Hematopoietic multipotent progenitor cell treated with erythropoietin and hydrocortisone succinate and interleukin-3 and kit ligand, for 15 days (in vitro differentiated cells): ENCODE data around the gene CD109.
"Not testable (repeated sequence)": the region's sequence is repeated elsewhere in the genome, so short reads cannot be mapped to it uniquely, and the experiment has no call there.

Experiments
- DNase-seq: peaks from one replicate; pipeline ENCODE4 v3.0.0-alpha.2; 2015; ENCODE audit warnings: low spot score

CD109 gene

DNA sequence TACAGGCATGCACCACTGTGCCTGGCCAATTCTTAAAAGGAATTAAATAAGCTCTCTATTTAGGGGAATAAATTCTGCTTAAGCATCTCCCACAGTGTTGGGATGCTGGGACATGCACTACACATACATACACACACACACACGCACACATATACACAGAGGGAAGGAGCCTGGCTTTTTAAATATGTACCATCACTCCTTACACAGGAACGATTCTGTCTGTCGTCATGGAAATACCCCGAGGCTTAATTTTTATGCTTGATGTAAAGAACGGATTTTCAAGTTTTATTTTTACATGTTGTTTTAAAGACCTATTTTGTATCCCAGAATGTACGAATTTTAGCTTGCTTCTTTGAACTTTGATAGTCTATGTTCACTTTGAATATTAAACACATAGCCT is 95.3 kb downstream of the CD109 start:
- DNase-seq = no peak

GRCh38 chr6:73792738-73793137 is 96.7 kb downstream of the CD109 start:
- DNase-seq = no peak

- DNase-seq = no peak
Observed at GRCh38 chr6:73796881-73797280, 100.9 kb downstream of the CD109 start.

- no peak for DNase-seq
Observed at GRCh38 chr6:73797861-73798260, 101.9 kb downstream of the CD109 start.

- no peak for DNase-seq
Observed at GRCh38 chr6:73798592-73798991, 102.6 kb downstream of the CD109 start.

DNA sequence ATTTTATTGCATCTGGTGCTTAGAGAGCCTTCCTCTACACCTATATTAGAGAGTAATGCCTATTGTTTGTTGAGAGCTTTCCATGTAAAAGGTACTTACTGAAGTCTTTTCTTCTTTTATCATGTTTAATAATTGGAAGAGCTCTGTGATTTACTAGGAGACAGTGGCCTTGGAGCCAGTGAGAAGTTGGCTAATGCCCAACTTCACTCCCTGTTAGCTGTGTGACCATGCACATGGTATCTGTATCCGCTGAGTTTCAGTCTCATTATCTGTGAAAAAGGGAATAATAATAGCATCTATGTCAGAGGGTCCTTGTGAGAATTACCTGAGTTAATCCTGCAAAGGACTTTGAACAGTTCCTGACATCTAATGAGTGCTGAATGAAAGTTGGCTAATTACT is 105.0 kb downstream of the CD109 start:
- DNase-seq = no peak

DNA sequence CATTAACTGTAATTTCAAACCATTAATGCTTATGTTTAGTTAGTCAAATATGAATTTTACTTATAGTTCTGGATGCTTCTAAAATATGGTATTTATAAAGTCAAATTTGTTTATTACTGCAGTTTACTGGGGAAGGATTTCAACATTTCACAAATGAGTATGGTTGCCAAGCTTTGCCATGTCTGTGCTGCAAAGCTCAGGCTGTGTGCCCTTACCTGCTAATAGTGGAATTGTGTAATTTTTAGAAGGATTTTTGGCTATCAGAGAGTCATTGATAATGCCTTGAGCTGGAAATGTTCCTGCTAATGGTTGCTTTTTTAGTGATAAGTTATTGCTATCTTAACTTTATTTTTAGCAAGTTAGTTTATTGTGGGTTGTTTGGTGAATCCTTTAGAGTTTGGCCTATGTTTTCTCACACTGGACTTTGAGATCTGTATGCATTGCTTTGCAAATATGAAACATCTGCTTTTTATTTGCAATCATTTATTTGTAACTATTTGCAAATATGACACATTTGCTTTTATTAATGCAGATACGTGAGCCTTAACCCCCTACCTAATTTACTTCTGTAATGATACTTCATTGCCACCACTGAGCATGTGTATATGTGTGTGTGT is 105.8 kb downstream of the CD109 start:
- DNase-seq = no peak

DNA sequence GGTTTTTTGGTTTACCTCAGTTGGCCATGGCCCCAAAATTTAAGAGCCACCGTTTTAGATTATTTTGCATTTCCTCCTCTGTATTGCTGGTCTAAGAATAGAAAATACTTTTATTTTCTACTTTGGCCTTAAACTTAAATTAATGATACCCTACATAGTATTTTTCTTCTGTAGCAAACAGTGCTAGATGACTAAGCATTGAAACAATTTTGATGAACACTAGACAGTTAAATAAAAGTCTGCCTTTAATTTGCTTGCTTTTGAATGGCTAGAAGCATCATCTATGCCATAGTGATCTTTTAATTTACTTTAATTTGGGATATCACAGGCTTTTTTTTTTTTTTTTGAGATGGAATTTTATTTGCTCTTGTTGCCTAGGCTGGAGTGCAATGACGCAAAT is 106.4 kb downstream of the CD109 start:
- no peak for DNase-seq

GRCh38 chr6:73803562-73804241 is 107.7 kb downstream of the CD109 start:
- DNase-seq = no peak

GRCh38 chr6:73805221-73805620 is 109.2 kb downstream of the CD109 start:
- DNase-seq = not testable (repeated sequence)

DNA sequence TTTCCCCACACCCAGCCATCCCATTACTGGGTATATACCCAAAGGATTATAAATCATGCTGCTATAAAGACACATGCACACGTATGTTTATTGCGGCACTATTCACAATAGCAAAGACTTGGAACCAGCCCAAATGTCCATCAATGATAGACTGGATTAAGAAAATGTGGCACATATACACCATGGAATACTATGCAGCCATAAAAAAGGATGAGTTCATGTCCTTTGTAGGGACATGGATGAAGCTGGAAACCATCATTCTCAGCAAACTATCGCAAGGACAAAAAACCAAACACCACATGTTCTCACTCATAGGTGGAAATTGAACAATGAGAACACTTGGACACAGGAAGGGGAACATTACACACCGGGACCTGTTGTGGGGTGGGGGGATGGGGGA is 110.0 kb downstream of the CD109 start:
- DNase-seq = not testable (repeated sequence)

DNA sequence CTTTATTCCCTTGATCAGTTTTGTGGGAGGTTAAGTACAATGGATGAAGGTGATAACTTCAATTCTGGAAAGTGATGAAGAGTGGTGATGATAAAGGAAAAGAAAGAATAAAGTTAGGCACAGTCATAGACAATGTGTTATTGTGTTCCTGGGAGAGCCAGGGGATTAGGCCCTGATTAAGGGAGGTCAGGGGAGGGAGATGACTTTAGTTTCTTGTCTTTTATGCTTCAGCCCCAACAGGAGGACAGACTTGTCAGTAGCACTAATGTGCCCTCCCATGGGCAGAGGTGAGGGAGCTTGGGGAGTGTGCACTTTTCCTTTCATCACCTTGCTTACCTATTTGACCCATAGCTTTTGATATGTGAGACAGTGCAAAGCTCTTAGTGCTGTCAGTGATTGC is 115.7 kb downstream of the CD109 start:
- DNase-seq = no peak

- no peak for DNase-seq
Observed at GRCh38 chr6:73817253-73817652, 121.2 kb downstream of the CD109 start.

DNA sequence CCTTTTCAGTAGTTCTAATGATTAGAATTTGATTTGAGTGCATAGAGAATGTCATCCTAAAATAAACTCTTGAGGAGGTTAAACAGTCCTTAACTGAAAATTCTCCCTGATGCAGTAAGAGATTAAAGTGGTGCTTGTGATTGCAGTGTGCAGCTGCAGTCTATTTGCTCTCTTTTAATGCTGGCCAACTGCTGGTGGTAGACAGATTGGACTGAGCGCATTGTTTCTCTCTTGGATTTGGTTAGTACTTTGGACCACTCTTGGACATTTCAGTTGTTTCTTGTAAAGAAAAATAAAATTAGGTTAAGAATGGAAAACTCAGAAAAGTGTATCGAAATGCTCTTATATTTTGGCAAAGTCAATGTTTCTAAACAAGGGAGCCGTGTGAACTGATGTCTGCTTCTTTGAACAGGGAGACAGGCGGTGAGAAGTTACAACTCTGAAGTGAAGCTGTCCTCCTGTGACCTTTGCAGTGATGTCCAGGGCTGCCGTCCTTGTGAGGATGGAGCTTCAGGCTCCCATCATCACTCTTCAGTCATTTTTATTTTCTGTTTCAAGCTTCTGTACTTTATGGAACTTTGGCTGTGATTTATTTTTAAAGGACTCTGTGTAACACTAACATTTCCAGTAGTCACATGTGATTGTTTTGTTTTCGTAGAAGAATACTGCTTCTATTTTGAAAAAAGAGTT is 127.2 kb downstream of the CD109 start:
- DNase-seq = no peak

DNA sequence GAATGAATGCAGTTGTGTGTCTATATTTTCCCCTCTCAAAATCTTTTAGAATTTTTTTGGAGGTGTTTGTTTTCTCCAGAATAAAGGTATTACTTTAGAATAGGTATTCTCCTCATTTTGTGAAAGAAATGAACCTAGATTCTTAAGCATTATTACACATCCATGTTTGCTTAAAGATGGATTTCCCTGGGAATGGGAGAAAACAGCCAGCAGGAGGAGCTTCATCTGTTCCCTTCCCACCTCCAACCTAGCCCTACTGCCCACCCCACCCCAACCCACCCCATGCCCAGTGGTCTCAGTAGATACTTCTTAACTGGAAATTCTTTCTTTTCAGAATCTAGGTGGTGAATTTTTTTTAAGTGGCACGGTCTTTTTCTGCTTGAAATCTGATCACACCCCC is 127.8 kb downstream of the CD109 start:
- no peak for DNase-seq

DNA sequence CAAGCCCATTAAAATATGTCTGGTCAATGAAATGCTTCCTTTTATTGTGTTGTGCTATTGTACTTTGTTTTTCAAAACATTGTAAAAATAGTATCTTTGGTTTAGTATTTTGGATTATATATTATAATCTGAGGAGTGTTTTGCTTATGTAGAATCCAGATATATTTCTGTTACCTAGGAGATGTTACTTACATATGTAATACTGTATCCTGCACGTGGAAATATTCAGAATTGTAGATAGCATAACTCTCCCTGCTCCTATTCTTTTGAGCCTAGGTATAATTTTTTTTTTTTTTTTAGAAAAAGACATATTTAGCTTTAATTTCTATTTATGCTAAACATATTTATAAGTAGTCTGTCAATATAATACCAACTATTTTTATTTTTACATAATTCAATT is 130.6 kb downstream of the CD109 start:
- no peak for DNase-seq

DNA sequence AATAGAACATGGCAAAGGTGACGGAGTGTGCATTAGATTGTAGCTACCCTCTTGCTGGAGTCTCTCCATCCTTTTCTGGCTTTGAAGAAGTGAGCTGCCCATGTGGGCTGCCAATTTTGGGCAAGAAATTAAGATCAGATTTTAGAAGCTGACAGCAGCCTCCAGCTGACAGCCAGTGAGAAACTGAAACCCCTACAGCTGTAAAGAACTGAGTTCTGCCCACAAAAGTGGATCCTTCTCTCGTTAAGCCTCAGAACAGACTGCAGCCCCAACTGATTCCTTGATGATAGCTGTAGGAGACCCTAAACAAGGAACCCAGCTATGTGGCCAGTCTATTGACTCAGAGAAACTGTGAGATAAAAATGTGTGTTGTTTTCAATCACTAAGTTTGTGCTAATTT is 134.1 kb downstream of the CD109 start:
- no peak for DNase-seq

- DNase-seq = no peak
Observed at GRCh38 chr6:73832313-73832712, 136.3 kb downstream of the CD109 start.

DNA sequence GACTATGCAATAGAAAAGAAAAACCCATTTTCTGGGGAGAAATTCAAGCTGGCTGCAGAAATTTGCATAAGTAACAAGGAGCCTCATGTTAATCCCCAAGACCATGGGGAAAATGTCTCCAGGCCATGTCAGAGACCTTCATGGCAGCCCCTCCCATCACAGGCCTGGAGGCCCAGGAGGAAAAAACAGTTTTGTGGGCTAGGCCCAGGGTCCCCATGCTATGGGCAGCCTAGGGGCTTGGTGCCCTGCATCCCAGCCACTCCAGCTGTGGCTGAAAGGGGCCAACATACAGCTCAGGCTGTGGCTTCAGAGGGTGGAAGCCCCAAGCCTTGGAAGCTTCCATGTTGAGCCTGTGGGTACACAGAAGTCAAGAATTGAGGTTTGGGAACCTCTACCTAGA is 148.7 kb downstream of the CD109 start:
- not testable (repeated sequence) for DNase-seq

DNA sequence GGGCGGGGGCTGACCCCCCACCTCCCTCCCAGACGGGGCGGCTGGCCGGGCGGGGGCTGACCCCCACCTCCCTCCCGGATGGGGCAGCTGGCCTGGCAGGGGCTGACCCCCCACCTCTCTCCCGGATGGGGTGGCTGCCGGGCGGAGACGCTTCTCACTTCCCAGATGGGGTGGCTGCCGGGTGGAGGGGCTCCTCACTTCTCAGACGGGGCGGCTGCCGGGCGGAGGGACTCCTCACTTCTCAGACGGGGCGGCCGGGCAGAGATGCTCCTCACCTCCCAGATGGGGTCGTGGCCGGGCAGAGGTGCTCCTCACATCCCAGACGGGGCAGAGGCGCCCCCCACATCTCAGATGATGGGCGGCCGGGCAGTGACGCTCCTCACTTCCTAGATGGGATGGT is 155.0 kb downstream of the CD109 start:
- DNase-seq = not testable (repeated sequence)

DNA sequence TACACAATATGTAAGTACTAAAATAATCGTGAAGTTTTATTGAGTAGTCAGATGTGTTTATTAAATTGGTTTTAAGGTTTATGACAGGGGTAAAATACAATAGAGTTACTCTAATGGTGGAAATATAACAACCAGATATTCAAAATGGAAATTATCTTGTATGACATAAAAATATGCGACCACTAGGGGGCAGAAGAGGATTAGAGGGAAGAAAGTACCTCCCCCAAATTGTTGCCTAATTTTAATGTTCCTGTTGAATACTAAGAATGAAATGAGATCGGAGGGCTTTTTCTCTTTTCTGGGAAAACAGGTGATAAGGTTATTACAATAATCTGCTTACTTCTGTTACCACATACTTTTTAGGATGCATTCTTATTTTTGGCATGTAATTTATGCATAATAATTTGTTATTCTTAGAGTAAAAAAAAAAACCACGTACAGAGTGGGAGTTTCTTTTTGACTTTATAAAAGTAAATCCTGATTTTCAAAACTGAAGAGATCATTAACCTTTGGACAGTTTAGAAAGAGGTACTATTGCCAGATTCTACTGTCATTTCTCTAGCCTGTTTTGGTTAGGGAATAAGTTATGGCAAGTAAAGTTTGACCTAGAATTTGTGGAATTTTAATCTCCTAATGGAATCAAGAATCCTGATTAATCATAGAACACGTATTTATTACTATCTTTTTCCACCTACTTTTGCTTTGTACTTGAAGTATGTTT is 159.2 kb downstream of the CD109 start:
- DNase-seq = peak; percentile 66

DNA sequence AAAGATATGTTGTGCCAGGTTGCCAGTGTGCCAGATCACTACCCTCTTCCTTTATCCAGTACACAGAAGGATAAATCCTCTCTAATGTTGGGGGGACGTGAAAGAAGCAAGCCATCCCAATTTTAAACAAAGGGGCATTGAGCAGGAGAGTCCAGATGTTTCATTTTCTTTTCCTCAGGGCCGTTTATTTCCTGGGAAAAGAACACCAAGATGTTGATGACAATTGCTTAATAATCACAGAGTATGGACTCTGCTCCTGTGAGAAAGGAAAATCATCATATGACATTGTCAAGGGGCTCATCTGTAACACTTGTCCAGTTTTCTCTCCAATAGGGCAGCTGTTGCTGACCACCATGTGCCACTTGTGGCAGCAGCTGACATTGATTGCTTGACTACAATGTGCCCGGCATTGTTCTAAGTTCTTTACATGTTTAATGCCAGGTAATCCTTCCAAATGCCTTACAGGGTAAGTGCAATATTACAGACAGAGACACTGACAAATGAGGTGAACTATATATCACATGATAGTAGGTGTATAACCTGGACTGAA is 161.4 kb downstream of the CD109 start:
- DNase-seq = no peak

DNA sequence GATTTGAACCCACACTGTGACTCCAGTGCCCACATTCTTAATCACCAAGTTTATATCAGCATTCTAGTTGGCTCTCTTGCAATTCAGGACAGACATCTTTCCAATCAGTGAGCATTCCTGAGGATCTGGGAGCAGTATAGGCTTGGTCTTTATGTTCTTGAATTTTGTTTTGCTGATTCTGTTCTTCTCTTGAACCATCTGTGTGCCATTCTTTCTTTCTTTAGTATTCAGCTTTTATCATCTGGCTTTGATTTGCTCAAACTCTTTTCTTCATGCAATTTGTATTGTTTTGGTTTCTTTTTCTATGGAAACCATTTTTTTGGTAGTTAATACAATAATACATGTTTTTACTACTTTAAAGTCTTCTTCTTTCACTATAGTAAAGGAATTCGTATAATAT is 162.4 kb downstream of the CD109 start:
- DNase-seq = no peak
